GM18505 (cell line): ENCODE measurements around the gene FOXL2NB.

ENCODE experiments used
- ATAC-seq: cut with Tn5 transposase; IDR thresholded peaks from one replicate; pipeline ENCODE4 v1.9.1; 2021; ENCODE audit not compliant: unreplicated experiment
- POLR2A ChIP-seq: IDR thresholded peaks from 4 replicates; pipeline ENCODE4 v1.6.1; 2011; ENCODE audit warnings: borderline replicate concordance; ENCODE audit not compliant: insufficient read depth, insufficient read length; ENCODE audit errors: extremely low read depth

FOXL2NB gene

DNA sequence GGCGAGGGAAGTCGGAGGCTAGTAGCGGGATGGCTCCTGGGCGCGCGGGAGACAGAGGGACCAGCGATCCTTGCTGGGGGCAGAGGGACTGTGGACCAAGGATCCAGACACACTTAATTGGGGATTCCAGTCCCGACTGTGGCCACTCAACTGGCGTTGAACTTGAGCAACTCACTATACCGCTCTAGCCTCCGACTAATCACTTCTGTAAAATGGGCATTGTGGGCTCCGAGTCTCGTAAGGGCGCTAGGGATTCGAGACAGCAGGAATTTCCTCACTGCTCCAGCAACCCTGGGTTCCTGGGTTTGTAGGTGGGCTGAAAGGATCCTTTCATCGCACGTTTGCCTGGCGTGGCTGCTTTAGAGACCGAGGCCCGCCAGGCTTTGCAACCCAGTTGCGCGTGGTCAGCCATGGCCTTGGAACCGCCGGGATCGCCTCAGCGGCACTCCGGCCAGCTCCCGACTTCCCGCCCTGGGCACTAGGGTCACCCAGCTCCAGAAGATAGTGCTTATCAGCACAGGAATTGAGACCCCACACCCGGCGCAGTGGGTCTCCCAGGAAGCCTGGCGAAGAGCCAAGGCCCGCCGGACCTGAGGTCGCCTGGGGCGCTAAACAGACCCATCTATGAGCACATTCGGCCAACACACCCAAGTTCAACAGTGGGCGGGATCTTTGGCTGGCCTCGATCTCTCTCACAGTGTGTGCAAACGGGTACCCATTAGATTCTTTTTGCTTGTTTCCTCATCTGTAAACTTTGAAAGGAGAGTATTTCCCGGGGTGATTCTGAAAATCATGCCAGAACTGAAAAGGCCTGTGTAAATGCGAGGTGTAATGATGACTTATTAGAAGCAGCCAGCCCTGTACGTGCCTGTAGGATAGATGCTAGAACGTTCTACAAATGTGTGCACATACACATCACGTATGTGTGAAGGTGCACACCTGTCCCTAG lies 10.0 kb upstream of the FOXL2NB start:
- ATAC-seq: no peak
- TF ChIP-seq POLR2A: no peak

DNA sequence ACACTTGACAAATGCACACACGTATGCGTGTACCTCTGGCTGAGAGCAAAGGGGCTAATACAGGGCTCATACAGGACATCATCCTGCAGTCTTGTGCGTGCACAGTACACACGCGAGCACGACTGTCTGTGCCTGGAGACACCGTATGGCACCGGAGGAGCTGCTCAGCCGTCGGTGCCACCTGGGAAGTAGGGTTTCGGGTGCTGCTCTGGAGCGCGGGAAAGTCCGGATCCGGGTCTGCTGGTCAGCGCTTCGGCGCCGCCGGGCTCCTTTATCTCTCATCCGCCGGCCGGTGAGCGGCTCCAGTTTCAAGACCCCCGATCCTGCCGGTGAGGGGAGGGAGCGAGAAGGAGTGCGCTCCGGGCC lies 9.3 kb upstream of the FOXL2NB start:
- no peak for ATAC-seq
- no peak for TF ChIP-seq POLR2A

DNA sequence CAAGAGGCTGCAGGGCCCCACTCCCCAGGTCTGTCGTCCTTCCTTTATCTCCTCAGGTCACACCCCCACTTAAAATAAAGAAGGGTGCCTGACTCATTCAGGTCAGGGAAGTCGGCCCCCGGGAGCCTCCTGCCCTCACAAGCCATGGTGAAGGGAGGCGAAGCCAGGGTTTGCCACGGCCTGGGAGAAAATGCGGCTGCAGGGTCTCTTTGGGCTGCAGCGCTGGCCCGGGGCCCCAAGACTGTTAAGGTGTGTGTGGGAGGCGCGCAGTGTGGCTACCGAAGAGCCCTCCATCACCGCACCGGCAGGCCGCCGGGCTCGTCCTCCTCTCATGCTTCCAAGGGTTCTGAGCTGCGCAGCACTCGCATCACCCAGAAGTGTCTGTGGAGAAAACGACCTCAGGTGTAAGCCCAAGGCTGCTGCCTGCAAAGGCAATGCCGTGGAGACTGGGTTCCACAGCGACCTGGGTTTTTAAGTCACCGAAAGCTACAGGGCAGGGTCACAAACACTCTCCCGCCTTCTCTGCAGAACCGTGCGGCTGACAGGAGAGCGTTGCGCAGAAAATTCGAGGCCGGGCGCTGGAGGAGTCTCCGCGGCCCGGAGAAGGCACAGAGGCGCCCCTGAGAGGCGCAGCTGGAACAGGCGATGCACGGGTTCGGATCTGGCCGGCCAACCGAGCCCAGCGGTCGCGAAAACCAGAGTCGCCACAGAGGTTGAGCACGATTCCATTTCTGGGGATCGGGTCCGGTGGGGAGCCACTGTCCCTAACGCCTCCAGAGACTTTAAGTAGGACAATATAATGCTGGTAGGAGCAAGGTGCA lies 8.8 kb upstream of the FOXL2NB start:
- ATAC-seq: no peak
- TF ChIP-seq POLR2A: no peak

DNA sequence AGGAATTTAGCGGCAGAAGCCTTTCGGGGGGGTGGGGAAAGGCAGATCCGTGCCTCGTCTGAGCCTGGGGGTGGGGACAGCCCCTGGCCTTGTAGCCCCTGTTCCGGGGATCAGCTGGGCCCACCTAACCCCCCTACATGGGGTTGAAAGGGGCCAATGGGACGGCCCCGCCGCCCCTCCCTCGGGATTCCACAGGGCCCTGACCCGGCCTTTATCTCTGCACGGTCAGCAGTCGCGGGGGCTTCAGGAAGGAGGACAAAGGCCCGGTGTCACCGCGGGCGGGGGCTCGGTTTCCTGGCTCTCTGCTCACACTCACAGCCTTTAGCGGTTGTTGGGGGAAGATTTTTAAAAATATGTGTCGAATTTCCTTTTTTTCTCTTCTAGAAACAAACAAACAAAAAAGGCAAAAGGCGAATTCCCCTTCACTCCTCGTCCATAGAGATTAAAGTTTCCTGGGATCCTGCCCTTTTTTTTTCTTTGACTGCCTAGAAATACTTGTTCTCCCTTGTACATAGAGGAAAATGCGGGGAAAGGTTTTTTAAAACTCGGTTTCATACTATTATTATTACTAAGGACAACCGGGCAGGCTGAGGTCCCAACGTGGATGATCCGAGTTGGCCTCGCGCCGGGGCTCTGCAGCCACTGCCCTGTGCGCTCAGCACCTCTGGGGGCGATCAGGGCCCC lies 8.0 kb upstream of the FOXL2NB start:
- ATAC-seq: no peak
- TF ChIP-seq POLR2A: no peak

DNA sequence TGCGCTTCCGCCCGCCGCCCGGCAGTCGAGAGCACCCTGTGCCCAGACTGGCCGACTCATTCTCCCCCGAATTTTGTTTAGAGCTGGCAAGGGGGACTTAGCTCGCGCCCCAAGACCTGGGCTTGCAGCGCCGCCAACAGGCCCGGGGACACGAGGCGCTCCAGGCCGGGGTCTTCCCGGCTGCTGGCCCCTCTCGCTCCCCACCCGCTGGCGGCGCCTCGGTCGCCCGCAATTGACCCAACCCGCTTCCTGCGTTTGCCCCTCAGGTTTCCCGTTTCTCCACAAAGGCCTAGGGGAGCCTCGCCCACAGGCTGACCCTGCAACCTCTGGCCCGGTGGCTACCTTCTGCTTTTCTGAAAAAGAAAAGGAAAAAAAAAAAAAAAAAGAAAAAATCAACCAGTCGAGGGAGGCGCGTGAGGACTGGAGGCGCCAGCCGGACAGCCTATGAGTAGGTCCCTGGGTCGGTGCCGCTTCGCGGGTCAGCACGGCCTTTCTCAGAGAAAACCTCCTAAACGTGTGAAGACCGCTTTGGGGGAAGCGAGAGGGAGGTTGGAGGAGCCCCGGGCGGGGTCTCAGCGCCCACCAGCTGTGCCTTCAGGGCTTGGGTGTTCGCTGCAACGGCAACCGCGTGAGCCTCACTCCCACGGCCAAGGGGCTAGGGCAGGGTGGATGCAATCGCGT lies 7.3 kb upstream of the FOXL2NB start:
- ATAC-seq: no peak
- TF ChIP-seq POLR2A: no peak

DNA sequence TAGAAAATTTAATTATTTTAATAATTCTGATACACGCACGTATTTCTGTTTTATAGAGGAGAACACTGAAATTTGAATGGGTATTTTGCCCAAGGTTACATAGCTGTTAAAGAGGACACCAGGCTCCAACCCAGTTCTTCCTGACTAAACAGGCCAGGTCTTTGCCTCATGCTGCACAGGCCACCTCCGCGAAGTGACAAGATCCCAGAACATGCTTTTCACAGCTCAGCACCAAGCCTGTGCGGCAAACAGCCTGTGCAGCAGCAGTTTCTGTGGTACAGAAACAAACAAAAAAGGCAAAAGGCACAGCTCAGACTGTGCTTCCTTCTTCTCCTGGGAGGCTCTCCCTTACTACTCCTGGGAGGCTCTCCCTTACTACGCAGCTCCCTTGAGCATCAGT lies 6.6 kb upstream of the FOXL2NB start:
- no peak for ATAC-seq
- TF ChIP-seq POLR2A: no peak

DNA sequence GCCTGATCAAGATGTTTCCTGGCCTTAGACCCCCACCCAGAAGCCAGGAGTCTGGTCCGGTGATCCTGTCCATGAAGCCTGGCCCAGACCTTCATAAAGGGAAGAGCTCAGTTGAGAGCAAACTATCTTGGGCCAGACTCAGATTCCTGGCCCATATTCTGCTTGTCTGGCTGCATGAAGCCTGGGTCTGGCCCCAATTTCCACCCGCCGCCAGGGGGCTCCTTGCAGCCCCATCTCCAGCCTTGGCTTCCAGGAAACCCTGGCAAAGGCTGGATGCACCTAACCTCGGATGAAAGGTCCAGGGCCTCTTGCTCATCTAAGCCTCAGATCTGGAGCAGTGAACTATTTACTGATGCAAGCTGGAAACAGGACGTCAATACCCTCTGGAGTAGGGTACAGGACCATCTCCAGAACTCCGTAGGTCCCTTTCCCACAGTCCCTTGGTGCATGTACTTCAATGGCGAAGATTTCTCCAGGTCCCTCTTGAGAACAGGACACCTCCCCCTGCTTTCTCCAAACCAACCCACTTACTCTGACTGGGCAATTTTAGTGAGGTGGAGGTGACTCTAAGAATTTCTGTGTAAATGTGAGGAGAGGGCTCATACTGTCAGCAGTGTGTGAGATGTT lies 5.6 kb upstream of the FOXL2NB start:
- no peak for ATAC-seq
- TF ChIP-seq POLR2A: no peak

DNA sequence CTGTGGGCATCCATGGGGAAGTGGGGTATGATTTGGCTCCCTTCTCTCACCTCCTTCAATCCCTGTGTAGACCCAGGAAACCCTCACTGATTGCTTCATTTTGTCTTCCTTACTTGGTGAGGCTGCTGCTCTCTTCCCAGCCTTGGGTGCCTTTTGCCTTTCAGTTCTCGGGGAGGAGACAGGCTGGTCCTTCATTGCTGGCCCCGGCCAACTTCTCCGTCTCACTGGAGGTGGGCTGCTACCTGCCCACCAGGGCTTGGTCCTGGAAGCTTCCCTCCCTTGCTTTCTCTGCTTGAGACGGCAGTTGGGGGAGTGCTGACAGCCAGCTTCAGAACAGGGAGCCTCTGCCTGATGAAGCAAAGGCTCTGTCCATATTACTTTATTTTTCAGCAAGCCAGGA lies 4.7 kb upstream of the FOXL2NB start:
- TF ChIP-seq POLR2A: no peak
- ATAC-seq: no peak

DNA sequence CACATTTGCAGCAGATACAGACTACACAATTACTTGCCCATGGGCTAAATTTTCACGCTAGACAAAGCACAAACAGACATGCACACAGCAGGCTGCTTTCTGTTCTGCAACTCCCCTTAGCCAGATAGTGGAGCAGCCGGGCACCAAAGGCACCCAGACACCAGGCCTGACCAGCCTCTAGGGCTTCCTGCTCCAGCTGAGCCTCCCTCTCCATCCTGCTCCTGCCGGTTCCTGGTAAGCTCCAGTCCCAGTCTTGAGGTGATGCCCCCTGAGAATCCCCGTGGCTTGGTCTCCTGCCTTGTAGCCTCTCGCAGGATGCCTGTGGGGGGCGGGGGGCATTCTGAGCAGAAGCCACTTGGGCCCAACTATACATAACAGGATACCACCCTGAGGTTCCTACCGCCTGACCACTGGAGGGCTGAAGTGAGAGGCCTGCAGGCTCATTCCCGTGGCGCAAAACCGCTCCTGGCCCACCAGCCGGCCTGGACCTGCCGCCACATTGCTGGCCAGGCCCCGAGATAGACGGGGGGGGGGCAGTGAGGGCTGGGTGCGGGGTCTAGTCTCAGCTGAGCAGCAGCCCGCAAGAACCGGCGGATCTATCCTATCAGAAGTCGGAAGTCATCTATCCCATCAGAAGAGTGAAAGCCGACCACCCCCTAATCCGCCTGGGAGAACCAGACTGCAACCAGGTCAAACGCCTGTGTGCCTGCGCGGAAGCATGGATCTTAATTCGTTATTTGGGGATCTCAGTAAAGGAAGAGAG lies 4.0 kb upstream of the FOXL2NB start:
- ATAC-seq: no peak
- no peak for TF ChIP-seq POLR2A

DNA sequence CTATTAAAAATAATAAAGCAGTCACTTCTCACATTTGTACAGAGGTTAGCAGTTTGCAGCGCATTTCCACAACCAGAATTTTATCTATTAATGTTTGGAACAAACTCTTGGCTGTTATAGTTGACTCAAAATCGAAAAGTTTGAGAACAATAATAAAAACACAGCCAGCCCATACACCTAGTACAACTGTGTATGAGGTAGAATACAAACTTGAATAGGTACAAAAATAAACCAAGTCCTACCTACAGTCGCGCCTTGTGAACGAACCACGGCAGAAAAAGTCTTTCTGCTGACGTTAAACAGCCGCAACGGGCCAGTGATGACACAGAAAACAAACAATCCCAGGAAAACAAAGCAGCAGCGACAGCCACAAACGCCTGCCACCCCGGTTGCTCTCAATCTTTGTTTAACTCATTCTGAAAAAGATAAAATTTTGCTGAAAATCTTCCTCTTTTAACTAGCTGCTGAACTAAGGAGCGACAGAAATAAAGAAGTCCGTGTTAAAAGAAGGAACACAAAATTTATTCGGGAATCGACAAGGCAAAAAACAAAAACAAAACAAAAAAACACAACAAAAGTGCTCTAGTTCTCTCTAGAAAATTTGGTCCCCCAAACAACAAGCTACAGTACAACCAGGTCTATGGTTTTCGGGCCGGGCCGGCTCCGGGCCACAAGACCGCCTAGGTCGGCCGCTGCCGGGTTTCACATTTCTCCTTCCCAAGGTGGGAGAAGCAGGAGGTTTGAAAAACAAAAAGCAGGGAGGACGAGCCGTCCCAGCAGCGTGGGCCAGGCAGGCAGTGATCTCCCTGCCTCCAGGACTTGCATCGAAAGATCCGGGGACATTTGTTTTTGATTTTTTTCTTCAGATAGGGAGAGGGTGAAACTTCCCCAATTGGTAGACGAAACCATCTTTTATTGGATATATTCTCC lies 3.0 kb upstream of the FOXL2NB start:
- ATAC-seq: no peak
- TF ChIP-seq POLR2A: no peak

DNA sequence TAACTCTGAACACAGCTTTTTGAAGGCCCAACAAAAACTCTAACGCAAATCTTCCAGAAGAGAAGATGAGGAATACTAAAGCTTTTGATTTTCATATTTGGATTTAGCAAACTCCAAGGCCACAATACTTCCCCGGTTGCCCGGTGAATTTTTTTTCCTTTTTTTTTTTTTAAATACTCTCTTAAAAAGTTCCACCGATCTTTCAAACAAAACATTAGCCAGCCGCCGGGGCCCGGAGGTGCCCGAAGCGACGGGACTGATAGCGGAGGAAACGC lies 2.4 kb upstream of the FOXL2NB start:
- no peak for ATAC-seq
- no peak for TF ChIP-seq POLR2A
